Skeletal muscle tissue (tissue), 2 donors: Measurements from ENCODE around the gene CCL20. TPM values are rescaled to one million over a fixed set of nuclear protein-coding genes. Genes with fewer than 3 reads are reported as not detected.

Experiments
- small RNA-seq: library from RNA; depleted of rRNA; stranded (forward); fragments of <200 nt; gene quantifications from one replicate; pipeline ENCODE3, GENCODE V24; 2014
- total RNA-seq: library from RNA; depleted of rRNA; stranded (reverse); fragments of >200 nt; gene quantifications from one replicate; pipeline ENCODE4 v1.2.3, GENCODE V29; 2014

The CCL20 gene
- total RNA-seq, 1 donor from 2014 or later = not detected

Small RNA genes lying within 50 kb of the gene (small RNA-seq; reads per million reads assigned to genes)
- not detected for gene SNRPGP8

Other genes starting within 250 kb of the CCL20 start
- not detected for gene SCYGR2, start 214.9 kb upstream of the CCL20 start, total RNA-seq
- gene SCYGR3, start 199.0 kb upstream of the CCL20 start, total RNA-seq = not detected
- not detected for gene SCYGR4, start 196.3 kb upstream of the CCL20 start, total RNA-seq
- gene SCYGR5, start 147.0 kb upstream of the CCL20 start, total RNA-seq = not detected
- 4.2 TPM for gene SLC19A3, start 95.8 kb upstream of the CCL20 start, total RNA-seq
- not detected for gene SCYGR6, start 89.1 kb upstream of the CCL20 start, total RNA-seq
- not detected for gene SCYGR7, start 85.5 kb upstream of the CCL20 start, total RNA-seq
- gene SCYGR8, start 67.9 kb upstream of the CCL20 start, total RNA-seq = not detected
- not detected for gene DAW1, start 57.8 kb downstream of the CCL20 start, total RNA-seq